Bronchial epithelial cell (primary cell): ENCODE data around the gene SLC27A3. TPM values are rescaled to one million over a fixed set of nuclear protein-coding genes. Genes with fewer than 3 reads are reported as not detected.

Source experiments
- DNase-seq: peaks from one replicate; pipeline ENCODE4 v3.0.0-alpha.2; 2010; ENCODE audit warnings: low read depth
- FAIRE-seq: peaks from 2 replicates; lab custom pipeline; 2011; peaks lifted over from hg19 to GRCh38; lab: Jason Lieb, UNC
- H3K27me3 ChIP-seq: 2 replicates; pipeline ENCODE4 v1.5.1; 2011; ENCODE audit warnings: low read length; ENCODE audit not compliant: control insufficient read depth, insufficient read depth
- H3K36me3 ChIP-seq: 2 replicates; pipeline ENCODE4 v1.5.1; 2011; ENCODE audit warnings: low read length; ENCODE audit not compliant: control insufficient read depth, insufficient read depth
- H3K4me3 ChIP-seq: 2 replicates; pipeline ENCODE4 v1.5.1; 2011; ENCODE audit warnings: mild to moderate bottlenecking, low read depth, low read length, control low read depth
- total RNA-seq: library from RNA; depleted of rRNA; stranded (reverse); fragments of >200 nt; gene quantifications from 2 replicates; pipeline ENCODE4 v1.2.1, GENCODE V29; 2014
- TF ChIP-seq, protein P1 (sequence below): IDR thresholded peaks from 2 replicates; pipeline ENCODE4 v1.5.1; 2011; ENCODE audit warnings: mild to moderate bottlenecking, moderate library complexity, low read length, control low read depth, inconsistent platforms; ENCODE audit not compliant: insufficient read depth, severe bottlenecking

SLC27A3 gene
- total RNA-seq, 1 donor from 2014 or later: 7.4 TPM

DNA sequence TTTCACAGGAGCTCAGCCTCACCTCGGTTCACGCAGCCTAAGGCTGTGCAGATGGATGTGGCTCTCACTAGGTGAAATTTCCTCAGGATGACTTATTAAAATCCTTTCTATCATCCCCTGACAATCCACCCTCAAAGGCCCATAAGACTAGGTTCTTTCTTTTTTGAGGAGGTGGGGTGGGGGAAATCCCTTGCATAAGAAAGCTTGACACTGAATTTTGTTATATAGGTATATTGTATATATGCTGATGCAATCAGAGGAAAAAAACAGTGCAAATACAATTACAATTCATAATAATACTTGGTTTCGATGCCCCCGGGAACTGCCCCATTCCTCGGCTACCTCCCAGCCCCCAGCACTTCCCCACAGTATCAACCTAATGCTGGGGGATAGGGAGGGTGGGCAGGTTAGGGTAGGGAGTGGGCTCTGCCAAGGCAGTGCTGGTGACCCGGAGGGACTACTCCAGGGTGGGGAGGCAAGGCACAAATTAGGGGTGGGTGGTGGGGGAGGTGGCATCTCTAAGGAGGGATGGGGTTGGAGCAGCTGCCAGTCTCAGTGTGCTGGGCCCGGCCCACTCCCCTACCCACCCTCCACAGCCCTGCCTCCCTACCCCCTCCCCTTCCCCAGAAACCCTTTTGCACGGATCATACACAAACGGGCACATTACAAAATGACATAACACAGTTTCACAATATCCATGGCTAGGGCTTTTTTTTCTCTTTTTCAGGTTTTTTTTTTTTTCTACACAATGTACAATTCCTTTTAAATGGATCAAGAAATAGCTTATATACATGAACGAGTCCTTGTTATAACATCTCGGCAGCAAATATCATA, 30.9 kb downstream of the SLC27A3 start:
- TF ChIP-seq, protein P1, sequence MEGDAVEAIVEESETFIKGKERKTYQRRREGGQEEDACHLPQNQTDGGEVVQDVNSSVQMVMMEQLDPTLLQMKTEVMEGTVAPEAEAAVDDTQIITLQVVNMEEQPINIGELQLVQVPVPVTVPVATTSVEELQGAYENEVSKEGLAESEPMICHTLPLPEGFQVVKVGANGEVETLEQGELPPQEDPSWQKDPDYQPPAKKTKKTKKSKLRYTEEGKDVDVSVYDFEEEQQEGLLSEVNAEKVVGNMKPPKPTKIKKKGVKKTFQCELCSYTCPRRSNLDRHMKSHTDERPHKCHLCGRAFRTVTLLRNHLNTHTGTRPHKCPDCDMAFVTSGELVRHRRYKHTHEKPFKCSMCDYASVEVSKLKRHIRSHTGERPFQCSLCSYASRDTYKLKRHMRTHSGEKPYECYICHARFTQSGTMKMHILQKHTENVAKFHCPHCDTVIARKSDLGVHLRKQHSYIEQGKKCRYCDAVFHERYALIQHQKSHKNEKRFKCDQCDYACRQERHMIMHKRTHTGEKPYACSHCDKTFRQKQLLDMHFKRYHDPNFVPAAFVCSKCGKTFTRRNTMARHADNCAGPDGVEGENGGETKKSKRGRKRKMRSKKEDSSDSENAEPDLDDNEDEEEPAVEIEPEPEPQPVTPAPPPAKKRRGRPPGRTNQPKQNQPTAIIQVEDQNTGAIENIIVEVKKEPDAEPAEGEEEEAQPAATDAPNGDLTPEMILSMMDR: no peak
- DNase-seq: no peak
- FAIRE-seq: no peak
- Histone ChIP-seq H3K36me3 (peaks cover 7% of the 10 kb centered on the region), H3K4me3 (no peak overlapping the region), H3K27me3 (no peaks in the 10 kb centered on the region)

DNA sequence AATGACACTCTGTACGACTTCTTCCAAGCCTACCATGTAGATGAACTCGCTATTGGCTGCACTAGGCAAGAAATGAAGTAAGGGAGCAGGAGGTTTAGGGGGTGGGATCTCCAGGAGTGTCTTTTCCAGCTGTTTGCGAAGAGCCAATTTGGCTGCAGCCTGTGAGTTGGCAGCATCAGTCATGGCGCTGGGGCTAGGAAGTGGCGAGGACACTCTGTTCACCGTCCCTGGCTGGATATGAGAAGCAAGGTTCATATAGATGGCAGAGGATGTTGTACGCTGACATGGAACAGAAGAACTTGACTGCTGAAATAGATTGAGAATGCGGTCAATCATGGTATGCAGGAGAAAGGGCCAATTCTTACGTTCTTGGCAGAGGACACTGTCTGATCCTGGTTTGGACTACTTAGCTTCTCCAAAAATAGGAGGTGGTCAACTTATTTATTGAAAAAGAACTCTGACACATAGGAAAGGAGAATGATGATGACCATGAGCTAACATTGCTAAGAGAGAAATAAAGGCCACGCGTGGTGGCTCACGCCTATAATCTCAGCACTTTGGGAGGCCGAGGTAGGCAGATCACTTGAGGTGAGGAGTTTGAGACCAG, 41.2 kb downstream of the SLC27A3 start:
- H3K36me3 ChIP-seq: peaks cover 29% of the 10 kb centered on the region
- DNase-seq (no peak), FAIRE-seq (no peak)
- H3K4me3 ChIP-seq: no peak overlapping the region
- H3K27me3 ChIP-seq: no peaks in the 10 kb centered on the region
- TF ChIP-seq, protein P1: no peak

DNA sequence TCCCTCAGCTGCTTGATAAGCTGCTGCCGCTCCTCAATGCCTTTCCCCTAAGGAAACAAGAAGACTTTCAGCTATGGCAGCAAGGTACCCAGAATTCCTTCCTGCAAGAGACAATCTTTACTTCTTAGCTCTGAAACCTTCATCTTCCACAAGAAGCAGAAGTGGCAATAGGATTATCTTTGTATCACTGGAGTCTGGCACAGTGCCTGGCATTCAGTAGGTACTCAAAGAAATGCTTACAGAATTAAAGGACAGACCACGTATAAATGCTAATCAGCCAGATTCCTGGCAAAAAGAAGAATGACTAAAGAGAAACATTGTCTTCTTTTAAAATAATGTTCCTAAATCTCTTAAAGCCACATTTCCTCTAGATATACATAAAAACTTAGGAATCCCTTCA, 43.7 kb downstream of the SLC27A3 start:
- peaks cover 16% of the 10 kb centered on the region for H3K36me3 ChIP-seq
- no peak for DNase-seq
- H3K4me3 ChIP-seq: no peak overlapping the region
- H3K27me3 ChIP-seq: no peaks in the 10 kb centered on the region
- no peak for FAIRE-seq
- TF ChIP-seq, protein P1: no peak

DNA sequence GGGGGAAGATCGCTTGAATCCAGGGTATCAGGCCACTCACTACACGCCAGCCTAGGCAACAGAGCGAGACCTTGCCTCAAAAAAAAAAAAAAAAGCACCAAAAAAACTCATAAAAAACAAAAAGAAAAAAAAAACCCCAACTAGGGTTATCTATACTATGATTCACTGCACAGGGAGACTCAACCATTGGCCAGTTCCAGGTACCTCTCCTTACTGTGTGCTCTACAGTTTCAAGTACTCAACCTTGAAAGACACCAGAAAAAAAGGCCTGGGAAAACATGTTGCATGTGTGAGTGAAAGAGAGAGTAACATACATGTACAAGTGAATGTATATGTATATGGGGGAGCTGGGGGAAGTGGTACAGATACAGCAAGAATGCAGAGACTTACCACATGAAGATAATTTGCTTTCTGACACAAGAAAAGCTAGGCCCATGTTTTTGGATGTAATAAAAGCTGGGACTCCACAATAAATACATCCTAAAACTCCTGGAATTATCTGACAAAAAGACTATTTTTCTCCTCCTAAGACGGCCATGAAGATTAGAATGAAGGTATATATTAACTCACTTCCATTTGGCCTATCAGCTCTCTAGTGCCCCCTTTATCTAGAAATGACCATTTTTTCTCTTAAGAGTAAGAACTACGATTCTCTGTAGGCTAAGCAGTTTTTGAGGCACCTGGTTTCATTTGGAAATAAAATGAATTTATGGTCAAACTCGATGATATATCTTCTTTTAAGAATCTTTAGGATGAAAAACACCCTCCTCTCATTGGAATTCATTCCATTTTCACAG, 52.2 kb downstream of the SLC27A3 start:
- TF ChIP-seq, protein P1: no peak
- Histone ChIP-seq H3K36me3 (peaks cover 6% of the 10 kb centered on the region), H3K4me3 (no peak overlapping the region), H3K27me3 (no peaks in the 10 kb centered on the region)
- FAIRE-seq (no peak), DNase-seq (no peak)

Other genes starting within 250 kb of the SLC27A3 start
- gene S100A6, start 239.4 kb upstream of the SLC27A3 start, total RNA-seq: 2,948 and 3,820 TPM in 2 replicates
- not detected in 2 replicates for gene S100A5, start 234.5 kb upstream of the SLC27A3 start, total RNA-seq
- gene S100A4, start 229.6 kb upstream of the SLC27A3 start, total RNA-seq: 10.8 and 16.8 TPM in 2 replicates
- gene S100A3, start 226.1 kb upstream of the SLC27A3 start, total RNA-seq: 2.3 and 26.6 TPM in 2 replicates
- gene S100A2, start 209.6 kb upstream of the SLC27A3 start, total RNA-seq: 804 and 1,251 TPM in 2 replicates
- gene S100A16, start 162.3 kb upstream of the SLC27A3 start, total RNA-seq: 886 and 1,542 TPM in 2 replicates
- 1,221 and 1,339 TPM in 2 replicates for gene S100A14, start 159.1 kb upstream of the SLC27A3 start, total RNA-seq
- 44.5 and 69.8 TPM in 2 replicates for gene S100A13, start 147.9 kb upstream of the SLC27A3 start, total RNA-seq
- gene S100A1, start 147.0 kb upstream of the SLC27A3 start, total RNA-seq: not detected in 2 replicates
- gene CHTOP, start 141.3 kb upstream of the SLC27A3 start, total RNA-seq: 51.9 and 61.2 TPM in 2 replicates
- gene SNAPIN, start 116.7 kb upstream of the SLC27A3 start, total RNA-seq: 59.5 and 61.4 TPM in 2 replicates
- 78.9 and 114 TPM in 2 replicates for gene ILF2, start 104.4 kb upstream of the SLC27A3 start, total RNA-seq
- under 0.01 TPM in 1 of 2 replicates, not detected in the other for gene NPR1, start 96.7 kb upstream of the SLC27A3 start, total RNA-seq
- gene INTS3, start 47.4 kb upstream of the SLC27A3 start, total RNA-seq: 12.6 and 12.7 TPM in 2 replicates
- 1.8 and 3.7 TPM in 2 replicates for gene GATAD2B, start 147.6 kb downstream of the SLC27A3 start, total RNA-seq
- gene DENND4B, start 171.3 kb downstream of the SLC27A3 start, total RNA-seq: 8.7 and 12.3 TPM in 2 replicates
- gene CRTC2, start 183.2 kb downstream of the SLC27A3 start, total RNA-seq: 2.6 and 4.7 TPM in 2 replicates
- gene SLC39A1, start 188.1 kb downstream of the SLC27A3 start, total RNA-seq: 71.2 and 108 TPM in 2 replicates
- gene CREB3L4, start 192.5 kb downstream of the SLC27A3 start, total RNA-seq: 4.6 and 7.1 TPM in 2 replicates
- gene JTB, start 202.3 kb downstream of the SLC27A3 start, total RNA-seq: 181 and 183 TPM in 2 replicates
- gene RAB13, start 210.9 kb downstream of the SLC27A3 start, total RNA-seq: 24.2 and 40.8 TPM in 2 replicates
- gene RPS27, start 215.4 kb downstream of the SLC27A3 start, total RNA-seq: 1,160 and 1,698 TPM in 2 replicates